SK-N-SH (cell line): ENCODE measurements around the gene TULP4. TPM values are rescaled to one million over a fixed set of nuclear protein-coding genes. Genes with fewer than 3 reads are reported as not detected.

ENCODE experiments used
- CTCF ChIA-PET: fragments of 300-600, 350-600 bp; formaldehyde crosslinking; extraction: SDS; loops from one replicate; lab custom pipeline; 2021; lab: Yijun Ruan, JAX
- POLR2A ChIA-PET: fragments of 350-600 bp; sonication (Branson Sonifier 250); formaldehyde crosslinking; extraction: SDS; loops from one replicate; lab custom pipeline; 2020; ENCODE audit warnings: antibody characterized with exemption, inconsistent platforms; lab: Yijun Ruan, JAX
- DNase-seq: peaks from one replicate; pipeline ENCODE4 v3.0.0; 2012
- H2AFZ ChIP-seq: fragments of 200-600 bp; sonication (generic); 2 replicates; pipeline ENCODE4 v1.8.1; 2016; ENCODE audit warnings: antibody characterized with exemption, mild to moderate bottlenecking, low read depth
- H3F3A ChIP-seq: fragments of 200-600 bp; sonication (generic); replicated peaks from 2 replicates; pipeline ENCODE3; 2016; ENCODE audit warnings: antibody characterized with exemption, mild to moderate bottlenecking; ENCODE audit not compliant: insufficient read depth
- H3K27ac ChIP-seq, 2 experiments: fragments of 200-500 bp in 1 of 2; fragments of 200-600 bp in 1 of 2; sonication (Bioruptor generic) in 1 of 2; sonication (generic), shearing (Covaris generic) in 1 of 2; 2 replicates each; pipeline versions ENCODE4 v1.5.1 to v1.6.1; 2014 to 2016; ENCODE audit warnings: low read depth in 2 of 2, inconsistent platforms in 1 of 2, low read length in 1 of 2, mild to moderate bottlenecking in 1 of 2, mixed read lengths in 1 of 2
- H3K27me3 ChIP-seq: fragments of 200-600 bp; sonication (generic), shearing (Covaris generic); 2 replicates; pipeline ENCODE4 v1.6.1; 2016; ENCODE audit warnings: mixed run types; ENCODE audit not compliant: insufficient read depth
- H3K36me3 ChIP-seq, 2 experiments: fragments of 200-500 bp in 1 of 2; fragments of 200-600 bp in 1 of 2; sonication (Bioruptor generic) in 1 of 2; sonication (generic) in 1 of 2; replicated peaks in 1 of 2; 2 replicates each; pipeline versions ENCODE3 to v1.5.1; 2014 to 2016; ENCODE audit warnings: low read length in 1 of 2, mild to moderate bottlenecking in 1 of 2; ENCODE audit not compliant: insufficient read depth in 2 of 2, control insufficient read depth in 1 of 2
- H3K4me1 ChIP-seq, 2 experiments: fragments of 200-500 bp in 1 of 2; fragments of 200-600 bp in 1 of 2; sonication (Bioruptor generic) in 1 of 2; sonication (generic), shearing (Covaris generic) in 1 of 2; 2 replicates each; pipeline versions ENCODE4 v1.5.1 to v1.6.1; 2014 to 2016; ENCODE audit warnings: low read depth in 1 of 2, low read length in 1 of 2, mixed run types in 1 of 2; ENCODE audit not compliant: insufficient read depth in 2 of 2, control insufficient read depth in 1 of 2
- H3K4me2 ChIP-seq: fragments of 200-600 bp; sonication (generic), shearing (Covaris generic); 2 replicates; pipeline ENCODE4 v1.6.1; 2017; ENCODE audit warnings: mixed run types
- H3K4me3 ChIP-seq, 2 experiments: fragments of 200-500 bp in 1 of 2; fragments of 200-600 bp in 1 of 2; sonication (Bioruptor generic) in 1 of 2; sonication (generic), shearing (Covaris generic) in 1 of 2; 2 replicates each; pipeline versions ENCODE4 v1.5.1 to v1.8.1; 2014 to 2016; ENCODE audit warnings: low read depth in 2 of 2, inconsistent platforms in 1 of 2, low read length in 1 of 2, mild to moderate bottlenecking in 1 of 2, mixed read lengths in 1 of 2, moderate library complexity in 1 of 2
- H3K79me2 ChIP-seq: fragments of 200-600 bp; sonication (generic); 2 replicates; pipeline ENCODE4 v1.8.1; 2017; ENCODE audit warnings: mild to moderate bottlenecking; ENCODE audit not compliant: insufficient read depth
- H3K9ac ChIP-seq: fragments of 200-600 bp; sonication (generic); 2 replicates; pipeline ENCODE4 v1.6.1; 2017; ENCODE audit warnings: mixed run types
- H3K9me2 ChIP-seq: fragments of 200-600 bp; sonication (generic); 2 replicates; pipeline ENCODE4 v1.6.1; 2017; ENCODE audit warnings: mixed run types
- H3K9me3 ChIP-seq: fragments of 200-600 bp; sonication (generic); 2 replicates; pipeline ENCODE4 v1.6.1; 2017; ENCODE audit warnings: mixed run types, mild to moderate bottlenecking, moderate library complexity
- H4K20me1 ChIP-seq: fragments of 200-600 bp; sonication (generic); 2 replicates; pipeline ENCODE4 v1.6.1; 2017; ENCODE audit warnings: mild to moderate bottlenecking, mixed run types; ENCODE audit not compliant: insufficient read depth
- FOXJ3 ChIP-seq: sonication (generic); formaldehyde crosslinking; IDR thresholded peaks from 2 replicates; pipeline ENCODE4 v1.5.1; 2020; ENCODE audit warnings: mild to moderate bottlenecking, missing genetic modification reagents
- FOXM1 ChIP-seq: IDR thresholded peaks from 2 replicates; pipeline ENCODE4 v1.4.0; 2012; ENCODE audit warnings: low read depth, mild to moderate bottlenecking
- MAX ChIP-seq: IDR thresholded peaks from 2 replicates; pipeline ENCODE4 v1.4.0; 2012; ENCODE audit warnings: low read depth
- NRF1 ChIP-seq: IDR thresholded peaks from 2 replicates; pipeline ENCODE4 v1.6.1; 2012; ENCODE audit warnings: low read depth, mild to moderate bottlenecking, low read length
- POLR2AphosphoS5 ChIP-seq: IDR thresholded peaks from 2 replicates; pipeline ENCODE4 v1.6.1; 2012; ENCODE audit warnings: low read depth, low read length
- RAD21 ChIP-seq: IDR thresholded peaks from 2 replicates; pipeline ENCODE4 v1.6.1; 2012; ENCODE audit warnings: mild to moderate bottlenecking, low read length
- RFX5 ChIP-seq: IDR thresholded peaks from 2 replicates; pipeline ENCODE4 v1.6.1; 2012; ENCODE audit warnings: mild to moderate bottlenecking, improper control_type of control experiment, low read length
- RXRA ChIP-seq: IDR thresholded peaks from 2 replicates; pipeline ENCODE4 v1.4.0; 2012; ENCODE audit warnings: low read depth, mild to moderate bottlenecking, borderline replicate concordance
- TEAD4 ChIP-seq: IDR thresholded peaks from 2 replicates; pipeline ENCODE4 v1.4.0; 2012; ENCODE audit warnings: mild to moderate bottlenecking, borderline replicate concordance; ENCODE audit not compliant: insufficient read depth
- YY1 ChIP-seq: IDR thresholded peaks from 2 replicates; pipeline ENCODE4 v1.4.0; 2012; ENCODE audit warnings: low read depth, mild to moderate bottlenecking
- WGBS: methylation state at CpG from one replicate; pipeline ENCODE4 v1.1.6; 2017; ENCODE audit warnings: low lambda C conversion rate; 5-methylcytosine and 5-hydroxymethylcytosine counted together
- polyA plus RNA-seq, 3 experiments: library from polyadenylated mRNA; depleted of rRNA; stranded (reverse); fragments of >200 nt; gene quantifications; 2 replicates each; pipeline ENCODE4 v1.2.3, GENCODE V29; 2012
- TF ChIP-seq, protein P1 (sequence below): IDR thresholded peaks from 2 replicates; pipeline ENCODE4 v1.4.0; 2012; ENCODE audit warnings: low read depth, borderline replicate concordance
- TF ChIP-seq, protein P2 (sequence below): fragments of 200-600 bp; sonication (generic); IDR thresholded peaks from 2 replicates; pipeline ENCODE4 v1.6.1; 2017; ENCODE audit warnings: antibody characterized with exemption, mild to moderate bottlenecking, moderate library complexity
- TF ChIP-seq, protein P3 (sequence below): fragments of 150-350 bp; IDR thresholded peaks from 2 replicates; pipeline ENCODE4 v1.6.1; 2016; ENCODE audit warnings: mild to moderate bottlenecking, low read depth, low read length

Gene TULP4
- polyA plus RNA-seq, 1 of the 3 experiments (the other 2 are of a cell fraction): 5.9 TPM

DNA sequence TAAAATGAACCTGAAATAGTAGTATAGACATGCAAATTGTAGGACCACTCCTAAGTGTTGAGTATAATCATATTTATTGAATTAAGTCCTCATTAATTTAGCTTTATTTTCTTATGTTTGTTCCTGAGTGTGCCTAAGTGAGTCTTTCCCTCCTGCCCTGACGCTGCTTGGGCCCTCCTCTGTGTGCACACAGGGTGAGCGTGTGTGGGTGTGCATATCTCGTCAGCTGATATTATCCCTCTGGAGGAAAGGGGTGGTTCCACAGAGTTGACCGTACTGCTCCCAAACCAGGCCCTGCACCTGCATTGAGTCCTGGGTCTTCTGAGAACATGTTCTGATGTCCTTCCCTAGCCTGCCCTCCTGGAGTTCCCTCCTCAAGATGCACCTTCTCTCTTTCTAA lies 28.0 kb downstream of the TULP4 start:
- ChIA-PET POLR2A (no interaction called here), CTCF (no interaction called here)
- Histone ChIP-seq H3K27me3 (no peaks in the 10 kb centered on the region), H3K27ac (no peak overlapping the region), H3F3A (no peaks in the 10 kb centered on the region), H3K36me3 (peaks cover 0 to 19% of the 10 kb centered on the region in 2 experiments), H2AFZ (no peak overlapping the region), H4K20me1 (no peaks in the 10 kb centered on the region), H3K4me3 (no peak overlapping the region), H3K4me1 (no peaks in the 10 kb centered on the region), H3K9ac (no peak overlapping the region), H3K4me2 (no peak overlapping the region), H3K9me3 (no peaks in the 10 kb centered on the region), H3K9me2 (no peaks in the 10 kb centered on the region)
- WGBS: 77% methylated on average over 4 of the region's 4 CpGs
- TF ChIP-seq FOXM1 (no peak), FOXJ3 (CRISPR knock-in tag) (no peak), YY1 (no peak), RAD21 (no peak), MAX (no peak), TEAD4 (no peak), POLR2AphosphoS5 (no peak), RXRA (no peak), RFX5 (no peak), NRF1 (no peak)
- TF ChIP-seq, protein P1, sequence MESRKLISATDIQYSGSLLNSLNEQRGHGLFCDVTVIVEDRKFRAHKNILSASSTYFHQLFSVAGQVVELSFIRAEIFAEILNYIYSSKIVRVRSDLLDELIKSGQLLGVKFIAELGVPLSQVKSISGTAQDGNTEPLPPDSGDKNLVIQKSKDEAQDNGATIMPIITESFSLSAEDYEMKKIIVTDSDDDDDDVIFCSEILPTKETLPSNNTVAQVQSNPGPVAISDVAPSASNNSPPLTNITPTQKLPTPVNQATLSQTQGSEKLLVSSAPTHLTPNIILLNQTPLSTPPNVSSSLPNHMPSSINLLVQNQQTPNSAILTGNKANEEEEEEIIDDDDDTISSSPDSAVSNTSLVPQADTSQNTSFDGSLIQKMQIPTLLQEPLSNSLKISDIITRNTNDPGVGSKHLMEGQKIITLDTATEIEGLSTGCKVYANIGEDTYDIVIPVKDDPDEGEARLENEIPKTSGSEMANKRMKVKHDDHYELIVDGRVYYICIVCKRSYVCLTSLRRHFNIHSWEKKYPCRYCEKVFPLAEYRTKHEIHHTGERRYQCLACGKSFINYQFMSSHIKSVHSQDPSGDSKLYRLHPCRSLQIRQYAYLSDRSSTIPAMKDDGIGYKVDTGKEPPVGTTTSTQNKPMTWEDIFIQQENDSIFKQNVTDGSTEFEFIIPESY: no peak
- TF ChIP-seq, protein P2, sequence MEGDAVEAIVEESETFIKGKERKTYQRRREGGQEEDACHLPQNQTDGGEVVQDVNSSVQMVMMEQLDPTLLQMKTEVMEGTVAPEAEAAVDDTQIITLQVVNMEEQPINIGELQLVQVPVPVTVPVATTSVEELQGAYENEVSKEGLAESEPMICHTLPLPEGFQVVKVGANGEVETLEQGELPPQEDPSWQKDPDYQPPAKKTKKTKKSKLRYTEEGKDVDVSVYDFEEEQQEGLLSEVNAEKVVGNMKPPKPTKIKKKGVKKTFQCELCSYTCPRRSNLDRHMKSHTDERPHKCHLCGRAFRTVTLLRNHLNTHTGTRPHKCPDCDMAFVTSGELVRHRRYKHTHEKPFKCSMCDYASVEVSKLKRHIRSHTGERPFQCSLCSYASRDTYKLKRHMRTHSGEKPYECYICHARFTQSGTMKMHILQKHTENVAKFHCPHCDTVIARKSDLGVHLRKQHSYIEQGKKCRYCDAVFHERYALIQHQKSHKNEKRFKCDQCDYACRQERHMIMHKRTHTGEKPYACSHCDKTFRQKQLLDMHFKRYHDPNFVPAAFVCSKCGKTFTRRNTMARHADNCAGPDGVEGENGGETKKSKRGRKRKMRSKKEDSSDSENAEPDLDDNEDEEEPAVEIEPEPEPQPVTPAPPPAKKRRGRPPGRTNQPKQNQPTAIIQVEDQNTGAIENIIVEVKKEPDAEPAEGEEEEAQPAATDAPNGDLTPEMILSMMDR: no peak
- TF ChIP-seq, protein P3, sequence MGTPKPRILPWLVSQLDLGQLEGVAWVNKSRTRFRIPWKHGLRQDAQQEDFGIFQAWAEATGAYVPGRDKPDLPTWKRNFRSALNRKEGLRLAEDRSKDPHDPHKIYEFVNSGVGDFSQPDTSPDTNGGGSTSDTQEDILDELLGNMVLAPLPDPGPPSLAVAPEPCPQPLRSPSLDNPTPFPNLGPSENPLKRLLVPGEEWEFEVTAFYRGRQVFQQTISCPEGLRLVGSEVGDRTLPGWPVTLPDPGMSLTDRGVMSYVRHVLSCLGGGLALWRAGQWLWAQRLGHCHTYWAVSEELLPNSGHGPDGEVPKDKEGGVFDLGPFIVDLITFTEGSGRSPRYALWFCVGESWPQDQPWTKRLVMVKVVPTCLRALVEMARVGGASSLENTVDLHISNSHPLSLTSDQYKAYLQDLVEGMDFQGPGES: no peak
- TF ChIP-seq, all 33 proteins: peak for 0
- no peak for DNase-seq
- H3K79me2 ChIP-seq: peaks cover 65% of the 10 kb centered on the region
